ENCODE results near the gene TMEM207.

DNA sequence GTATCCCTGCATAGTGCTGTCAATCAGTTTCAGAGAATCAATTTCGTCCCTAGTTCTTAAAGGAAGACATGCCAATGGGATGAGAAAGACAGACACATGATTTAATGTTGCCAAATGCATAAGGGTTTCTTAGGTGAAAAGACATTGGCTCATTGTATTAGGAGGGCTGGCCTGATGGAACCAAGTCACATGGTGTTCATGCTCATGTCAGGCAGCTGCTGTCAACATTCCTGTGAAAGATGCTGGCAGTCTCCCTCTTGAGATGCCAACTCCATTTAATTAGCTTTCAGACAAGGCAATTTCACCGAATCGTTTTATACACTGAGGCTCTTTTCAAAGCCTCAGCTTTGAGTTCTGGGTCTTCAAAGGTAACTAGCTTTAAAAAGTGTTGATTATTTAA lies 48.1 kb upstream of the TMEM207 start:
- TF ChIP-seq, protein P1, sequence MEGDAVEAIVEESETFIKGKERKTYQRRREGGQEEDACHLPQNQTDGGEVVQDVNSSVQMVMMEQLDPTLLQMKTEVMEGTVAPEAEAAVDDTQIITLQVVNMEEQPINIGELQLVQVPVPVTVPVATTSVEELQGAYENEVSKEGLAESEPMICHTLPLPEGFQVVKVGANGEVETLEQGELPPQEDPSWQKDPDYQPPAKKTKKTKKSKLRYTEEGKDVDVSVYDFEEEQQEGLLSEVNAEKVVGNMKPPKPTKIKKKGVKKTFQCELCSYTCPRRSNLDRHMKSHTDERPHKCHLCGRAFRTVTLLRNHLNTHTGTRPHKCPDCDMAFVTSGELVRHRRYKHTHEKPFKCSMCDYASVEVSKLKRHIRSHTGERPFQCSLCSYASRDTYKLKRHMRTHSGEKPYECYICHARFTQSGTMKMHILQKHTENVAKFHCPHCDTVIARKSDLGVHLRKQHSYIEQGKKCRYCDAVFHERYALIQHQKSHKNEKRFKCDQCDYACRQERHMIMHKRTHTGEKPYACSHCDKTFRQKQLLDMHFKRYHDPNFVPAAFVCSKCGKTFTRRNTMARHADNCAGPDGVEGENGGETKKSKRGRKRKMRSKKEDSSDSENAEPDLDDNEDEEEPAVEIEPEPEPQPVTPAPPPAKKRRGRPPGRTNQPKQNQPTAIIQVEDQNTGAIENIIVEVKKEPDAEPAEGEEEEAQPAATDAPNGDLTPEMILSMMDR (IDR thresholded peaks at IDR 0.05; ENCODE audit: insufficient read depth, low read length) = no peak
- TF ChIP-seq GABPA (IDR thresholded peaks at IDR 0.05; ENCODE audit: low read depth) = no peak
